Tibial nerve (tissue), 4 donors: ENCODE measurements around the gene CACNG1.

Source experiments
- EP300 ChIP-seq, 2 donors: sonication (generic); formaldehyde crosslinking; IDR thresholded peaks; one replicate each; pipeline ENCODE4 v1.6.1; 2017; ENCODE audit warnings: antibody characterized with exemption in 2 of 2, mild to moderate bottlenecking in 1 of 2
- POLR2A ChIP-seq, 2 donors: fragments of 450-650 bp; IDR thresholded peaks; one replicate each; pipeline ENCODE4 v1.6.1; 2017; ENCODE audit warnings: antibody characterized with exemption in 2 of 2, mild to moderate bottlenecking in 2 of 2, moderate library complexity in 2 of 2
- TF ChIP-seq, protein P1 (sequence below), 5 experiments: fragments of 200-600 bp in 3 of 5; fragments of 450-650 bp in 2 of 5; sonication (generic) in 3 of 5; IDR thresholded peaks; one replicate each; pipeline ENCODE4 v1.5.1; 2016 to 2019; ENCODE audit warnings: antibody characterized with exemption in 5 of 5, mild to moderate bottlenecking in 3 of 5, moderate library complexity in 2 of 5

DNA sequence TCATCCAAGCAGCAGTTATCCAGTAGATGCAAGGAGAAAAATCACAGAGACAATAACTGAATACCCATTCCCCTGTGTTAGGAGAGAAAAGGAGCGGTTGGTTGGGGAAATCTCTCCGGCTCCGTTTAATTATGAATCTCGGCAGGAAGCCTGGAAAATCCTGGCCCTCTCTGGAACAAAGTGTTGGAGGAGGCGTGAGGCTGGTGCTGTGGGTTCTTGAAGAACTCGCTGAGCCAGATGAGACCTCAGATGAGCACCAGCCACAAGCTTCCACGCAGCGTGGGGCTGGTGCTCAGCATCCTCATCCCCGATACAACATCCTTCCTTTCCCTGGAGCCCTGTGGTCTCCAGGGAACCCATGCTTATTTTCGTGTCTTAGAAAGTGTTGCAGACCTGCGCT is 40.2 kb upstream of the CACNG1 start:
- TF ChIP-seq, protein P1, sequence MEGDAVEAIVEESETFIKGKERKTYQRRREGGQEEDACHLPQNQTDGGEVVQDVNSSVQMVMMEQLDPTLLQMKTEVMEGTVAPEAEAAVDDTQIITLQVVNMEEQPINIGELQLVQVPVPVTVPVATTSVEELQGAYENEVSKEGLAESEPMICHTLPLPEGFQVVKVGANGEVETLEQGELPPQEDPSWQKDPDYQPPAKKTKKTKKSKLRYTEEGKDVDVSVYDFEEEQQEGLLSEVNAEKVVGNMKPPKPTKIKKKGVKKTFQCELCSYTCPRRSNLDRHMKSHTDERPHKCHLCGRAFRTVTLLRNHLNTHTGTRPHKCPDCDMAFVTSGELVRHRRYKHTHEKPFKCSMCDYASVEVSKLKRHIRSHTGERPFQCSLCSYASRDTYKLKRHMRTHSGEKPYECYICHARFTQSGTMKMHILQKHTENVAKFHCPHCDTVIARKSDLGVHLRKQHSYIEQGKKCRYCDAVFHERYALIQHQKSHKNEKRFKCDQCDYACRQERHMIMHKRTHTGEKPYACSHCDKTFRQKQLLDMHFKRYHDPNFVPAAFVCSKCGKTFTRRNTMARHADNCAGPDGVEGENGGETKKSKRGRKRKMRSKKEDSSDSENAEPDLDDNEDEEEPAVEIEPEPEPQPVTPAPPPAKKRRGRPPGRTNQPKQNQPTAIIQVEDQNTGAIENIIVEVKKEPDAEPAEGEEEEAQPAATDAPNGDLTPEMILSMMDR (IDR thresholded peaks at IDR 0.05): no peak
- TF ChIP-seq POLR2A (IDR thresholded peaks at IDR 0.05) (no peak), EP300 (IDR thresholded peaks at IDR 0.05) (no peak)
